Measurements from ENCODE around the gene TBL1X. TPM values are rescaled to one million over a fixed set of nuclear protein-coding genes. Genes with fewer than 3 reads are reported as not detected.

TBL1X gene
- total and polyA plus RNA-seq, 2 of the 4 experiments (the other 2 are of a cell fraction): 16.2 to 20.8 TPM

GRCh38 chrX:9561199-9561598, 96.3 kb downstream of the TBL1X start:
- in situ Hi-C loops (cut with MboI; ENCODE audit: low sequenced_read_pairs): no loop called here
- no peak overlapping the region for H3K23ac ChIP-seq (ENCODE audit: low read depth, low read length)
- no peak overlapping the region for H2BK20ac ChIP-seq (ENCODE audit: low read depth, low read length)
- POLR2A ChIA-PET (ENCODE audit: unreplicated experiment): no interaction called here
- H3K79me1 ChIP-seq (ENCODE audit: low read depth in 1 of 2, low read length in 2 of 2): peaks cover 3 to 51% of the 10 kb centered on the region in 2 experiments; a peak in 3 of 4 replicates
- no peaks in the 10 kb centered on the region; the same call in none of the 2 replicates for H3K36me3 ChIP-seq (ENCODE audit: control insufficient read depth, insufficient read depth, low read length)
- 63% methylated on average over 1 of the region's 5 CpGs; no CpG with 5 or more reads in 1 of the 2 experiments for WGBS, 2 experiments (ENCODE audit: extremely low coverage in 2 of 2, insufficient read length in 1 of 2)
- no peak overlapping the region for H2BK5ac ChIP-seq (ENCODE audit: low read depth, low read length, poor library complexity, severe bottlenecking)
- H3K18ac ChIP-seq (ENCODE audit: low read depth, low read length): no peak overlapping the region
- H4K5ac ChIP-seq (ENCODE audit: low read depth, low read length): no peak overlapping the region
- H3K9ac ChIP-seq (ENCODE audit: low read depth, low read length): no peak overlapping the region
- intact Hi-C loops (cut with micrococcal nuclease): loop anchor here (5.0 kb wide), 1 partner anchor 89 kb away; no protein-coding TSS in a partner anchor
- peaks cover 8% of the 10 kb centered on the region; the same call in 1 of the 2 replicates for H4K20me1 ChIP-seq (ENCODE audit: insufficient read depth, low read length)
- H2BK120ac ChIP-seq (ENCODE audit: low read depth, low read length): no peak overlapping the region
- H3K56ac ChIP-seq (ENCODE audit: extremely low read depth, insufficient read depth, low read length): no peak overlapping the region
- TF ChIP-seq ELK1 (IDR thresholded peaks at IDR 0.05; ENCODE audit: borderline replicate concordance, low read depth, low read length): no peak
- TF ChIP-seq CHD1 (IDR thresholded peaks at IDR 0.05; ENCODE audit: low read depth, low read length): no peak
- TF ChIP-seq RAD21 (IDR thresholded peaks at IDR 0.05; ENCODE audit: low read length): no peak
- TF ChIP-seq MXI1 (IDR thresholded peaks at IDR 0.05; ENCODE audit: borderline replicate concordance, low read depth, low read length): no peak
- no peak for TF ChIP-seq USF2 (IDR thresholded peaks at IDR 0.05; ENCODE audit: low read depth, low read length)
- no peak for TF ChIP-seq MAFK (IDR thresholded peaks at IDR 0.05; ENCODE audit: low read depth, low read length)
- TF ChIP-seq POLR2A (IDR thresholded peaks at IDR 0.05; ENCODE audit: low read depth, low read length): no peak
- TF ChIP-seq FOS (IDR thresholded peaks at IDR 0.05; ENCODE audit: low read depth, low read length): no peak
- TF ChIP-seq RFX5 (IDR thresholded peaks at IDR 0.05; ENCODE audit: low read depth, low read length): no peak
- no peak for TF ChIP-seq MAZ (IDR thresholded peaks at IDR 0.05; ENCODE audit: borderline replicate concordance, low read depth, low read length)
- no peak for TF ChIP-seq BHLHE40 (IDR thresholded peaks at IDR 0.05; ENCODE audit: low read depth, low read length)
- no peak for TF ChIP-seq RCOR1 (IDR thresholded peaks at IDR 0.05; ENCODE audit: insufficient replicate concordance, low read length)
- no peak for TF ChIP-seq CTCF (conservative IDR thresholded peaks at IDR 0.05; ENCODE audit: low read depth, low read length)
- no peak for TF ChIP-seq SMC3 (IDR thresholded peaks at IDR 0.05; ENCODE audit: low read depth, low read length)
- CTCF ChIA-PET: no interaction called here
- H3K9me3 ChIP-seq (ENCODE audit: control insufficient read depth, insufficient read depth, low read length): no peaks in the 10 kb centered on the region; the same call in 1 of the 2 replicates
- BruUV-seq (replicated peaks): no TSS peak
- H3K27me3 ChIP-seq (ENCODE audit: control insufficient read depth, insufficient read depth, low read length): no peaks in the 10 kb centered on the region
- no peak overlapping the region for H4K91ac ChIP-seq (ENCODE audit: insufficient read depth, low read depth, low read length)
- dilution Hi-C loops (cut with HindIII; ENCODE audit: low sequenced_read_pairs, unreplicated experiment): no loop called here
- no peak overlapping the region for H3K4me3 ChIP-seq (ENCODE audit: insufficient read depth, low read depth, low read length)
- no peak overlapping the region for H3K4ac ChIP-seq (ENCODE audit: low read depth, low read length)
- H4K8ac ChIP-seq (ENCODE audit: low read depth in 2 of 2, low read length in 2 of 2): no peak overlapping the region
- no peak for DNase-seq
- H3K14ac ChIP-seq (replicated peaks; ENCODE audit: low read depth, low read length): no peak overlapping the region
- H2AFZ ChIP-seq (replicated peaks; ENCODE audit: low read length, poor library complexity): no peak overlapping the region
- H3K4me1 ChIP-seq (ENCODE audit: control insufficient read depth, insufficient read depth, low read length): 0 out of 2 replicates have a peak, but pooled peaks cover 1% of the 10 kb centered on the region
- 0 out of 2 replicates have a peak, but pooled peaks cover 3% of the 10 kb centered on the region for H3K9me1 ChIP-seq (ENCODE audit: insufficient read depth, low read length)
- H2AK5ac ChIP-seq (ENCODE audit: low read depth, low read length): no peak overlapping the region
- H3K27ac ChIP-seq (ENCODE audit: insufficient read depth, low read length): no peak overlapping the region
- H2BK15ac ChIP-seq (ENCODE audit: low read depth, low read length): no peak overlapping the region
- no peak overlapping the region for H2AK9ac ChIP-seq (replicated peaks; ENCODE audit: low read depth, low read length, poor library complexity)
- no peak for ATAC-seq (ENCODE audit: low read depth)
- H3K4me2 ChIP-seq (ENCODE audit: low read depth, low read length): no peak overlapping the region

Data from IMR-90 (cell line).